ENCODE results near the gene CLCN4. TPM values are rescaled to one million over a fixed set of nuclear protein-coding genes. Genes with fewer than 3 reads are reported as not detected.

Gene CLCN4
- total RNA-seq, 6 donors from 2014 or later = 5.2 to 26.3 (median 11.7) TPM

DNA sequence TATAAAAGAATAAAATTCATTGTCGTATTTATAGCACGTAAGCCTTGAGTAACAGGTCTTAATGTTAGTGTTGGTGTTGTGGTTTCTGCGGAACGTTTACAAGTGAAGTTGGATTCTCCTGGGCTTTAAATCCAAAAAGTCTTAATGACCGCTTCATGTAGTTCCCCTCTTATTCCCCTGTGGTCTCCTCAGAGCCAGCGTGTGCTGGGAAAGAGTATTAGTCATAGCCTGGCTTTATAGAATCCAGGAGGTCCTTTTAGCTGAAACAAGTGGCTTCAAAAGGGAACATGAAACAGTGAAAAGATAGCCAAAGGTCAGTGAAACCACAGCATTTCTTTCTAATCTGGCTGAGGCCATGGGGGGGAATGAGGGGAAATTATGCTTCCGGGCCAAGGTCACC lies 79.1 kb downstream of the CLCN4 start:
- Histone ChIP-seq H3K4me3 (no peak overlapping the region), H3K4me1 (no peaks in the 10 kb centered on the region), H3K27ac (no peak overlapping the region), H3K9me3 (no peaks in the 10 kb centered on the region), H3K27me3 (no peaks in the 10 kb centered on the region), H3K36me3 (peaks cover 0 to 3% (median 0%) of the 10 kb centered on the region in 4 donors)
- WGBS, 2 donors = 81 to 96% methylated on average over 7 of the region's 7 CpGs
- TF ChIP-seq POLR2A (IDR thresholded peaks at IDR 0.05) (no peak), EP300 (IDR thresholded peaks at IDR 0.05) (no peak), POLR2AphosphoS5 (IDR thresholded peaks at IDR 0.05) (no peak)
- TF ChIP-seq, protein P1, sequence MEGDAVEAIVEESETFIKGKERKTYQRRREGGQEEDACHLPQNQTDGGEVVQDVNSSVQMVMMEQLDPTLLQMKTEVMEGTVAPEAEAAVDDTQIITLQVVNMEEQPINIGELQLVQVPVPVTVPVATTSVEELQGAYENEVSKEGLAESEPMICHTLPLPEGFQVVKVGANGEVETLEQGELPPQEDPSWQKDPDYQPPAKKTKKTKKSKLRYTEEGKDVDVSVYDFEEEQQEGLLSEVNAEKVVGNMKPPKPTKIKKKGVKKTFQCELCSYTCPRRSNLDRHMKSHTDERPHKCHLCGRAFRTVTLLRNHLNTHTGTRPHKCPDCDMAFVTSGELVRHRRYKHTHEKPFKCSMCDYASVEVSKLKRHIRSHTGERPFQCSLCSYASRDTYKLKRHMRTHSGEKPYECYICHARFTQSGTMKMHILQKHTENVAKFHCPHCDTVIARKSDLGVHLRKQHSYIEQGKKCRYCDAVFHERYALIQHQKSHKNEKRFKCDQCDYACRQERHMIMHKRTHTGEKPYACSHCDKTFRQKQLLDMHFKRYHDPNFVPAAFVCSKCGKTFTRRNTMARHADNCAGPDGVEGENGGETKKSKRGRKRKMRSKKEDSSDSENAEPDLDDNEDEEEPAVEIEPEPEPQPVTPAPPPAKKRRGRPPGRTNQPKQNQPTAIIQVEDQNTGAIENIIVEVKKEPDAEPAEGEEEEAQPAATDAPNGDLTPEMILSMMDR (IDR thresholded peaks at IDR 0.05) = no peak
- ATAC-seq (ENCODE audit: low FRiP score in 2 of 2) (peak in 1 of 2 donors; percentile 71), DNase-seq (no peak)

GRCh38 chrX:10237241-10237640 lies 80.5 kb downstream of the CLCN4 start:
- no peaks in the 10 kb centered on the region for H3K9me3 ChIP-seq
- ATAC-seq (ENCODE audit: low FRiP score in 2 of 2) = no peak
- no peak overlapping the region for H3K4me3 ChIP-seq
- no peak for DNase-seq
- no peaks in the 10 kb centered on the region for H3K4me1 ChIP-seq
- TF ChIP-seq, protein P1 (IDR thresholded peaks at IDR 0.05) = no peak
- no peak for TF ChIP-seq EP300 (IDR thresholded peaks at IDR 0.05)
- TF ChIP-seq POLR2A (IDR thresholded peaks at IDR 0.05) = no peak
- no peak for TF ChIP-seq POLR2AphosphoS5 (IDR thresholded peaks at IDR 0.05)
- no peak overlapping the region for H3K27ac ChIP-seq
- 77 to 93% methylated on average over 7 of the region's 7 CpGs for WGBS, 2 donors
- no peaks in the 10 kb centered on the region for H3K27me3 ChIP-seq
- peaks cover 0 to 3% (median 0%) of the 10 kb centered on the region in 4 donors for H3K36me3 ChIP-seq

DNA sequence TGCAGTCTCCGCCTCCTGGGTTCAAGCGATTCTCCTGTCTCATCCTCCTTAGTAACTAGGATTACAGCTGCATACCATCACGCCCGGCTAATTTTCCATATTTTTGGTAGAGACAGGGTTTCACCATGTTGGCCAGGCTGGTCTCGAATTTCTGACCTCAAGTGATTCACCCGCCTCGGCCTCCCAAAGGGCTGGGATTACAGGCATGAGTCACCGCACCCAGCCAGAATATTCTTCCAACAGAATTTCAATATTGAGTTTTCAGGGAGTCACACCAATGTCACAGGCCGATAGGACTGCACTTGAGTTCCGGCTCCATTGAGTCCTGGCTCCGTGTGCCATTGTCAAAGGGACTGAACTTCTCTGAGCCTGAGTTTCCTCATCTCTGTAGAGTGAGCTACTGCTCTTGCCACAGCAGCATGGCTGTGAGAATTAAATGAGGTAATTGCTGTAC lies 82.9 kb downstream of the CLCN4 start:
- TF ChIP-seq POLR2A (IDR thresholded peaks at IDR 0.05) = no peak
- TF ChIP-seq POLR2AphosphoS5 (IDR thresholded peaks at IDR 0.05) = no peak
- TF ChIP-seq EP300 (IDR thresholded peaks at IDR 0.05) = no peak
- TF ChIP-seq, protein P1 (IDR thresholded peaks at IDR 0.05) = no peak
- ATAC-seq (ENCODE audit: low FRiP score in 2 of 2) = peak in 1 of 2 donors; percentile 60
- Histone ChIP-seq H3K27ac (no peak overlapping the region), H3K27me3 (no peaks in the 10 kb centered on the region), H3K36me3 (no peaks in the 10 kb centered on the region), H3K9me3 (no peaks in the 10 kb centered on the region), H3K4me3 (no peak overlapping the region), H3K4me1 (no peaks in the 10 kb centered on the region)
- WGBS, 2 donors = 89% methylated on average over 11 of the region's 11 CpGs; no CpG with 5 or more reads in 1 of the 2 donors
- no peak for DNase-seq

GRCh38 chrX:10240918-10241317 lies 84.1 kb downstream of the CLCN4 start:
- WGBS, 2 donors = 71 to 89% methylated on average over 4 of the region's 4 CpGs
- no peaks in the 10 kb centered on the region for H3K27me3 ChIP-seq
- no peaks in the 10 kb centered on the region for H3K4me1 ChIP-seq
- H3K27ac ChIP-seq = no peak overlapping the region
- DNase-seq (no peak), ATAC-seq (ENCODE audit: low FRiP score in 2 of 2) (peak in 1 of 2 donors; percentile 62)
- H3K36me3 ChIP-seq = no peaks in the 10 kb centered on the region
- TF ChIP-seq EP300 (IDR thresholded peaks at IDR 0.05) = no peak
- TF ChIP-seq, protein P1 (IDR thresholded peaks at IDR 0.05) = no peak
- TF ChIP-seq POLR2A (IDR thresholded peaks at IDR 0.05) = no peak
- TF ChIP-seq POLR2AphosphoS5 (IDR thresholded peaks at IDR 0.05) = no peak
- no peak overlapping the region for H3K4me3 ChIP-seq
- no peaks in the 10 kb centered on the region for H3K9me3 ChIP-seq

DNA sequence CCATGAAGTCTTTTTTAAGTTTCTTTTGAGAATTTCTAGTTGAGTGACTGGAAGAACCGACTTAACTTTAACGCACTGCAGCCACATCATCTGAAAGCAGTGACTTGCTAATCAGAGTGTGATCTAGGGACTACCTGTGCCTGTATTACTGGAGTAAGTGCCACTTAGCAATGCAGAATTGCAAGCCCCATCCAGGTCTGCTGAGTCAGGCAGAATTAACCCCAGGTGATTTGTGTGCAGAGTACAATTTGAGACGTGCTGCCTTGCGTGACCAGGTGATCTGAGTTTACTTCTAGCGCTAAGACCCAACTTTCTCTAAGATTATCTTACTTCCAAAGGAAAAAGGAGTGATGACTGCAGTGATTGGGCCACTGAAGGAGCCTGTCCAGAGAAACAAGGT lies 85.3 kb downstream of the CLCN4 start:
- no peaks in the 10 kb centered on the region for H3K36me3 ChIP-seq
- TF ChIP-seq, protein P1 (IDR thresholded peaks at IDR 0.05) = no peak
- TF ChIP-seq EP300 (IDR thresholded peaks at IDR 0.05) = no peak
- no peak for TF ChIP-seq POLR2A (IDR thresholded peaks at IDR 0.05)
- no peak for TF ChIP-seq POLR2AphosphoS5 (IDR thresholded peaks at IDR 0.05)
- no peak for ATAC-seq (ENCODE audit: low FRiP score in 2 of 2)
- H3K4me1 ChIP-seq = no peaks in the 10 kb centered on the region
- H3K4me3 ChIP-seq = no peak overlapping the region
- 66 to 89% methylated on average over 2 to 5 of the region's 5 CpGs for WGBS, 2 donors
- no peak overlapping the region for H3K27ac ChIP-seq
- no peaks in the 10 kb centered on the region for H3K9me3 ChIP-seq
- no peaks in the 10 kb centered on the region for H3K27me3 ChIP-seq
- no peak for DNase-seq

Data from upper lobe of left lung (tissue), 6 donors.